Large intestine (tissue), 3 donors: ENCODE results near the gene TLE5. TPM values are rescaled to one million over a fixed set of nuclear protein-coding genes. Genes with fewer than 3 reads are reported as not detected.
"Not testable (repeated sequence)": the region's sequence is repeated elsewhere in the genome, so short reads cannot be mapped to it uniquely, and the experiment has no call there.

Experiments
- DNase-seq, 2 donors: peaks; one replicate each; pipeline versions ENCODE4 v3.0.0 to v3.0.0-alpha.2; 2013
- H3K27ac ChIP-seq: one replicate; pipeline ENCODE4 v1.5.1; 2013; ENCODE audit warnings: low read length
- H3K27me3 ChIP-seq: 2 replicates; pipeline ENCODE4 v1.6.1; 2013; ENCODE audit warnings: low read length; ENCODE audit not compliant: control insufficient read depth, insufficient read depth
- H3K36me3 ChIP-seq: 2 replicates; pipeline ENCODE4 v1.6.1; 2013; ENCODE audit warnings: low read length; ENCODE audit not compliant: control insufficient read depth, insufficient read depth
- H3K4me1 ChIP-seq: one replicate; pipeline ENCODE4 v1.6.1; 2013; ENCODE audit warnings: low read length; ENCODE audit not compliant: control insufficient read depth, insufficient read depth
- H3K4me3 ChIP-seq: one replicate; pipeline ENCODE4 v1.5.1; 2013; ENCODE audit warnings: low read length
- H3K9me3 ChIP-seq: one replicate; pipeline ENCODE4 v1.6.1; 2013; ENCODE audit warnings: mild to moderate bottlenecking, low read depth, low read length, moderate library complexity; ENCODE audit not compliant: control insufficient read depth
- WGBS: methylation state at CpG from one replicate; pipeline ENCODE4 v1.1.5; 2013; ENCODE audit warnings: low lambda C conversion rate; ENCODE audit not compliant: insufficient coverage; 5-methylcytosine and 5-hydroxymethylcytosine counted together
- polyA plus RNA-seq: library from polyadenylated mRNA; unstranded; fragments of 120-200 nt; gene quantifications from one replicate; pipeline ENCODE4 v1.2.1, GENCODE V29; 2013

The TLE5 gene
- polyA plus RNA-seq, 1 donor, result 335 TPM

DNA sequence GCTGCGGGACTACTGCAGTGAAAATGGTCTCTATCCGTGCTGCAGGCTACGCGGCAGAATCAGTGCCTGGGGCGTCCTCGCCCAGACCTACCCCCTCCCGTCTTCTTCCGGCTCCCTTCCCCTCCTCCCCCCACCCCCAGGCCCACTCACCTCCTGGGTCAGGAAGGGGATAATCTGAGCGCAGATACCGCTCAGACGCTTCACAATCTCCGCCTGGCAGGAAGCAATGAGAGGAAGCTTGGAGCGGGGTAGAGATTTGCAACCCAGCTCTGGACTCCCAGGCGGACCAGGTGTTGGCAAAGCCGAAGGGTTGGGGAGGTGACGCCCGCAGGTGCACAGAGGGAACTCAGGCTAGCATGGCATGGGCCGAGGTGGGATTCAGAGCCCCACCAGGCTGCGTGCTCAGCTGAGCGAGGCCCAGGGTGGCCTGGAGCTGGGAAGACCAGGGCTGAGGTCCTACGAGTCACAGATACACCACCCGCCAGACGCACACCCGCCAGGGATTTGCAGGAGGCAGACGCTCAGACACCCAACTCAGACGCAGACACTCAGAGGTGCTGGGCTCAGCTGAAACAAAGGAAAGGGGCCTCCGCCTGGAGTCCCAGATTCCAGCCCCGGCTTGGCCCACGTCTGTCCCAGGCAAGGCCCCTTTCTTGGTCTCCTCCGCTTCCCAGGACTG lies 37.3 kb downstream of the TLE5 start:
- Histone ChIP-seq H3K4me3 (peak overlapping the region; percentile 46), H3K27me3 (peaks cover 4% of the 10 kb centered on the region), H3K4me1 (peaks cover 4% of the 10 kb centered on the region), H3K36me3 (no peaks in the 10 kb centered on the region), H3K27ac (peak overlapping the region; percentile 73), H3K9me3 (no peaks in the 10 kb centered on the region)
- no peak for DNase-seq
- no CpG with 5 or more reads among the region's 30 CpGs for WGBS

DNA sequence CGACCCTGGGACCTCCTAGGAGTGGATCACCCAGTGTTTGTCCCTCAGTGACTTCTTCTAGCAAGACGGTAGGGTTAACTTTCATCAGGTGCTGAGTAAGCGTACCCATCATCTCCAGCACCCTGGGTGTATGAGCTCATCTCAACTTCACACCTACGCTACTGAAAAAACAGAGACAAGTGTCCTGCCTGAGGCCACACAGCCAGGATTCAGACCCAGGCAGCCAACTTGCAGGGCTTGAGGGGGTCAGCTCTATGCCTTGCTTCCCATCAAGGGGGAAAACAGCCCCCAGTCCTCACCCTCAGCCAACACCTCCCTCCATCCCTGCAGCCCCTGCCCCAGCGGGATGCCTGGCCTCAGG lies 37.8 kb downstream of the TLE5 start:
- peak overlapping the region; percentile 46 for H3K4me3 ChIP-seq
- H3K4me1 ChIP-seq, result peaks cover 4% of the 10 kb centered on the region
- H3K27ac ChIP-seq, result no peak overlapping the region
- peaks cover under 1% of the 10 kb centered on the region for H3K27me3 ChIP-seq
- no peaks in the 10 kb centered on the region for H3K9me3 ChIP-seq
- DNase-seq, result no peak
- no CpG with 5 or more reads among the region's 5 CpGs for WGBS
- H3K36me3 ChIP-seq, result peaks cover 4% of the 10 kb centered on the region

DNA sequence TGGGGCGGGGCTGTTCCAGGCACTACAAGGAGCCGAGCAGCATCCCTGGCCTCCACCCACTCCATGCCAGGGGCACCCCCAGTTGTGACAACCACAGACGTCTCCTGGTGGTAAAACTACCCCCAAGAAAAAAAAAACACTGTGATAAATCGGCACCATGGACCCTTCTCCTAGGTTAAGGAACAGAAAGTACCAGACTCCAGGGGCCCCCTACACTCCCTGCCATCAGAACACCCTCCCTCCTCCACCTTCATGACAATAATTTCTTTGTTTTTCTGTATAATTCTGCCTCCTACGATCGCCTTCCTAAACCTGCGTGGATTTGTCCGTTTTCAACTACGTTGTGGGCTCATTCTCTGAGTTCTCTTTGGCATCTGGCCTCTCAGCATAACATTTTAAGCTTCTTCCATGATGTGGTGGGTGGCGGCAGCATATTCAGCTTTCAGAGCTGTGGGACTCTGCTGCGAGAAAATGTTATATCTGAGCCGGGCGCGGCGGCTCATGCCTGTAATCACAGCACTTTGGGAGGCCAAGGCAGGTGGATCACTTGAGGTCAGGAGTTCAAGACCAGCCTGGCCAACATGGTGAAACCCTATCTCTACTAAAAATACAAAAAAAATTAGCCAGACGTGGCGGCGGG lies 41.9 kb downstream of the TLE5 start:
- Histone ChIP-seq H3K36me3 (peaks cover 14% of the 10 kb centered on the region), H3K4me1 (no peaks in the 10 kb centered on the region), H3K27ac (no peak overlapping the region), H3K27me3 (no peaks in the 10 kb centered on the region), H3K4me3 (no peak overlapping the region), H3K9me3 (no peaks in the 10 kb centered on the region)
- WGBS, result 96% methylated on average over 4 of the region's 18 CpGs
- no peak for DNase-seq

DNA sequence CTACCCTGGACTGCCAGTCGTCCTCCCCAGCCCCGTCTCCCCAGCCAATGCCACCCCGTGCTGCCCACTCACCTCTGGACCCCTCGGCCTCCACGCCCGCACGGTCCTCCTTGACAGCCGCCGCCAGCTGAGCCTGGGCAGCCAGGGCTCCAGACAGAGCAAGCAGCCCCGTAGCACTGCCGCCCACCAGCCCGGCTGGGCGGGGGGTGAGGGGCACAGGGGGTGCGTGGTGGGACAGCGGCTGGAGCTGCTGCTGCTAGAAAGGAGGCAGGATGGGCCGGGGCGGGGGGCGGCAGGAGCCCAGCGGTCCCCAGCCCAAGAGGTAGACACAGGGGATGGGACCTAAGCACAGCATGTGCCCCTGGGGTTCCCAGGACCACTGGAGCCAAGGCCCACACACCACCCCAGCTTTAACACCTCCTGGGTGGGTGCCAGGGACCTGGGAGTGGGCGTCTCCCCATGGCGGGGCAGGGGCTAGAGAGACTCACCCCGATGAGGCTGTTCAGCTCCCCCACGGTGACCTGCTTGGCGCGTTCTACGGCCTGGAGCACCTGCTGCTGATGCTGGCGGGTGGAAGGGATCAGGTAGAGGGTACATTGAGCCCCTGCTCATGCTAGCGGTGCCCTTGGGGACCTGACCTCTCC lies 43.0 kb downstream of the TLE5 start:
- Histone ChIP-seq H3K4me1 (no peaks in the 10 kb centered on the region), H3K4me3 (no peak overlapping the region), H3K36me3 (peaks cover 23% of the 10 kb centered on the region), H3K27me3 (no peaks in the 10 kb centered on the region), H3K9me3 (no peaks in the 10 kb centered on the region), H3K27ac (no peak overlapping the region)
- WGBS, result no CpG with 5 or more reads among the region's 28 CpGs
- DNase-seq, result no peak

DNA sequence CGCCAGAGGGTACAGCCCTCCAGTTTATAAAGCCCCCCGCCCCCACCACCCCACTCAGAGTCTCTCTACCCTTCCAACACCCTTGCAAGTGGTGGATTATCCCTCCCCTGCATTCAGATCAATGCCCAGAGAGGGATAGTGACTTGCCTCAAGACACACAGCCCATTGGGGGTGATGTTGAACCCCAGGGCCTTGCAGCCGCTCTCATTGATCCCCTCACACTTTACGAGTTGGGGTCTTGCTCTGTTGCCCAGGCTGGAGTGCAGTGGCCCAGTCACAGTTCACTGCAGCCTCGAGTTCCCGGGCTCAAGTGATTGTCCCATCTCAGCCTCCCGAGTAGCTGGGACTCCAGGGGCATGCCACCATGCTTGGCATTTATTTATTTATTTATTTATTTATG lies 44.4 kb downstream of the TLE5 start:
- H3K36me3 ChIP-seq, result peaks cover 38% of the 10 kb centered on the region
- WGBS, result no CpG with 5 or more reads among the region's 7 CpGs

DNA sequence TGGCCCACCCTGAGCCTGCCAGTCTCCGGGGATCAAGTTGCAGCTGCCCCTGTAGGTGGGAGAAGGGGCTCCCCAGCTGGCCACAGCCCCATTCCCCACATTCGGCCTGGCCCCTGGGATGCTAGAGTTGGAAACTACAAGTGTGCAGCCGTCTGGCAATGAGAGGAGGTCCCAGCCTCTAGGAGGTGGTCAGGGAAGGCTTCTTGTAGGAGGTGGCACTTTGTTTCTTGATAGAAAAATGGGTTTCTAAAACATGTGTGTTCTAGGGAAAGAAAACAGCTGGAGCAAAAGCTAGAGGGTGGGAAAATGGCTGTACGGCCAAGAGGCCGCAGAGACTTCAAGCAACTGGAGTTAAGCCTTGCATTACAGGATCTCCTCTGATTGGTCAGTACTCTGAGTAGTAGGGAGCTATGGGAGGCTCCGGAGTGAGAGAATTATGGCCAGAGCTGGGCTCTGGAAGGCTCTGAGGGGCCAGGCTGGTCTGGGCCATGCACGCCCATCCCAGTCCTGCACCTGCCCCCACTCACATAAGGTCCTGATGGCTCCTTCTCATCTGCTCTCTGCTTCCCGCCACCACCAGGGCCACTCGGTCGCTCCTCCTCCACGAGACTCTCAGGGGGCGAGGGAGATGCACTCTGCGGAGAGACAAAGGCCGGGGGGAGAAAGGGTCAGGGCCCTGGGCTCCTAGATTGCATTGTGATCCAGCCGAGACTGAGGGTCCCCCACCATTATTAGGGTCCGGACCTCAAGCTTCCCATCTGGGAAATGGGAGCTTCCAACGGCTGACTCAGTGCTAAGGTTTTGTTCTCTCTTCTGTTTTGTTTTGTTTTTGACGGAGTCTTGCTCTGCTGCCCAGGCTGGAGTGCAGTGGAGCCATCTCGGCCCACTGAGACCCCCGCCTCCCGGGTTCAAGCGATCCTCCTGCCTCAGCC lies 46.9 kb downstream of the TLE5 start:
- Histone ChIP-seq H3K27ac (no peak overlapping the region), H3K27me3 (no peaks in the 10 kb centered on the region), H3K36me3 (peaks cover 53% of the 10 kb centered on the region), H3K9me3 (no peaks in the 10 kb centered on the region), H3K4me3 (no peak overlapping the region), H3K4me1 (no peaks in the 10 kb centered on the region)
- 100% methylated on average over 2 of the region's 22 CpGs for WGBS
- DNase-seq, result no peak

More for the DNA sequence above, 44.4 kb downstream of the TLE5 start:
- Histone ChIP-seq H3K9me3 (no peaks in the 10 kb centered on the region), H3K27me3 (no peaks in the 10 kb centered on the region), H3K27ac (no peak overlapping the region), H3K4me3 (no peak overlapping the region), H3K4me1 (no peaks in the 10 kb centered on the region)
- DNase-seq, result no peak

DNA sequence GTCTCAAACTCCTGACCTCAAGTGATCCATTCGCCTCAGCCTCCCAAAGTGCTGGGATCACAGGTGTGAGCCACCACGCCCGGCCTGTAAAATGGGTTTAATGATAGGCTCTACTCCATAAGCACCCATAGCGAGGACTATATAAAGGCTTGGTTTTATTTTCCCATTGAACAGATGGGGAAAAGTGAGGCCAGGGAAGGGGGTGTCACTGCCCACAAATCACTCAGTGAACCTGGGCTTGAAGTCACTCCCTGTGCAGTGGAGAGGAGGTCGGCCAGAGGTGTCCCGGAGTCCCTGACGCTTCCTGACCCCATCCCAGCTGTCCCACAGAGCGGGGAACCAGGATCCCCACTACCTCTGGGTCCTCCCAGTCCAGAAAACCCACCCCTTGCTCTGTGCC lies 48.2 kb downstream of the TLE5 start:
- H3K4me3 ChIP-seq, result no peak overlapping the region
- no peak overlapping the region for H3K27ac ChIP-seq
- WGBS, result no CpG with 5 or more reads among the region's 8 CpGs
- no peak for DNase-seq
- peaks cover 55% of the 10 kb centered on the region for H3K36me3 ChIP-seq
- no peaks in the 10 kb centered on the region for H3K4me1 ChIP-seq
- H3K27me3 ChIP-seq, result no peaks in the 10 kb centered on the region
- H3K9me3 ChIP-seq, result no peaks in the 10 kb centered on the region

DNA sequence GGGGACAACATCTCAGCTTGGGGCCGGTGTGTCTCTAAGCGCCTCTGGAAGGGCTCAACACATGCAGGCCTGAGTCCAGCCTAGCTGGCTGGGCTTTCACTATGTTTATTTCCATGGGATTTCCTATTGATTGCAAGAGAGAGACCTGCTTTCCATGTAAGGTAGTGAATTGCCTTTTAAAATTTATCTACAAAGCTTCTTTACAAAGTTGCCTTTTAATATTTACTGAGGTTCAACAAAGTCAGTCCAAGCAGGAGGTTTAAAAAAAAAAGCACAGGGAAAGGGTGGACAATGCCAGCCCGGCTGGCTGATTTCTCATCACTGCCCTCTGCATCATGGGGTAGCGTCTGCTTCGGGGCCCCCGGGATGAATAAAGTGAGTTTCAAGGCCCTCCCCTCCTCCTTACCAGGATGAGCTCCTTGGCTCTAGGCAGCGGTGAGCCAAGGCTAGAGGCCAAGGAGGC lies 49.0 kb downstream of the TLE5 start:
- no CpG with 5 or more reads among the region's 7 CpGs for WGBS
- Histone ChIP-seq H3K4me3 (no peak overlapping the region), H3K4me1 (no peaks in the 10 kb centered on the region), H3K27ac (no peak overlapping the region), H3K36me3 (peaks cover 59% of the 10 kb centered on the region), H3K27me3 (no peaks in the 10 kb centered on the region), H3K9me3 (no peaks in the 10 kb centered on the region)
- no peak for DNase-seq

DNA sequence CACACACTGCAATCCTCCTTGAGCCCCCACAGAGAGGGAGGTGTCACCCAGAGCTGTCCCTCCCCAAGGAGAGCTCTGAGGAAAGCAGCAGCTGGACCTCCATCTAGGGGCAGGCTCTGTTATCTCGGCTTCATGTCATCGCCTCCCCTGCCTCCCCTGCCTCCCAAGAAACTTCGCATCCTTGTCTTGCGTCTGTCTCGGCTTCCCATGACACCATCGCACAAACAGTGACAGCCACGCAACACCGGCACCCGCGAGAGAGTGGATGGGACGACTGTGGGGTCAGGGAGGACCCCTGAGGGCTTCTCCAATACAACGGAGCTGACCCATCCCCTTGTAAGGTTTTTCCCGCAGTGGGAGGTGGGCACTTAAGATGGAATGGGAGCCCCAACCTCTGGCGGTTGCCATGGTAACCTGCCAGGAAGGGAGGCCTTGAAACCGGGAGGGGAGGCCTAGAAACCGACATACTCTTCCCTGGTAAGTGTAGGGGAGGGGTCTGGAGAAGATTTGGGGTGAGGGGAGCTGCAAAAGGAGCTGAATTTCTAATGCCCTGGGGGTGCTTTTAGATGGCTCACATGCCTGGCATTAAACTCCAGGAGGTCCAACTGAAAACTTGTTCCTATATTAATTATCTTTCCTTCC lies 49.6 kb downstream of the TLE5 start:
- no CpG with 5 or more reads among the region's 16 CpGs for WGBS
- H3K9me3 ChIP-seq, result no peaks in the 10 kb centered on the region
- no peak overlapping the region for H3K4me3 ChIP-seq
- no peaks in the 10 kb centered on the region for H3K4me1 ChIP-seq
- no peak overlapping the region for H3K27ac ChIP-seq
- DNase-seq, result no peak
- H3K36me3 ChIP-seq, result peaks cover 60% of the 10 kb centered on the region
- H3K27me3 ChIP-seq, result no peaks in the 10 kb centered on the region

DNA sequence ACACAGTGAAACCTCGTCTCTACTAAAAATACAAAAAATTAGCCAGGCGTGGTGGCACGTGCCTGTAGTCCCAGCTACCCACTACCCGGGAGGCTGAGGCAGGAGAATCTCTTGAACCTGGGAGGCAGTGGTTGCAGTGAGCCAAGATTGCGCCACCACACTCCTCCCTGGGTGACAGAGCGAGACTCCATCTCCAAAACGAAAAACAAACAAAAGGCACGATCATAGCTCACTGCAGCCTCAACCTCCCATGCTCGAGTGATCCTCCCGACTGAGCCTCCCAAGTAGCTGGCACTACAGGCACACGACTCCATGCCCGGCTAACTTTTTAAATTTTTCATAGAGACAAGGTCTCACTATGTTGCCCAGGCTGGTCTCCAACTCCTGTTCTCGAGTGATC lies 50.2 kb downstream of the TLE5 start:
- H3K27ac ChIP-seq, H3K4me3 ChIP-seq, H3K4me1 ChIP-seq, H3K9me3 ChIP-seq, DNase-seq, H3K27me3 ChIP-seq: not testable (repeated sequence)
- peaks cover 64% of the 10 kb centered on the region for H3K36me3 ChIP-seq
- 93% methylated on average over 3 of the region's 13 CpGs for WGBS
